Measurements from ENCODE around the gene GBF1. TPM values are rescaled to one million over a fixed set of nuclear protein-coding genes. Genes with fewer than 3 reads are reported as not detected.

Gene GBF1
- total and polyA plus RNA-seq, 10 of the 15 experiments (the other 5 are each of a cell fraction or from before 2014, with no cell fraction given): 0.82 to 42.0 (median 21.8) TPM

- ATAC-seq (peak; percentile 80), DNase-seq (ENCODE audit: low read depth, low spot score) (peak; percentile 89), FAIRE-seq (peak; percentile 98)
- WGBS (ENCODE audit: insufficient coverage, insufficient replicate concordance, low lambda C conversion rate, missing lambda C conversion rate): under 1% methylated on average over 56 of the region's 66 CpGs
- ChIA-PET RAD21 (ENCODE audit: unreplicated experiment) (interaction anchor here (0.6 to 3.8 kb wide), 12 partner anchors 12 to 425 kb away, joined by 3 to 24 read pairs (median 6); partner anchors contain the start of genes ACTR1A and CUEDC2), POLR2A (interaction anchor here (0.6 to 4.9 kb wide), 13 partner anchors 11 to 281 kb away, joined by 3 to 35 read pairs (median 4); partner anchors contain the start of genes C10orf95, CUEDC2 and NFKB2), CTCF (interaction anchor here (0.6 to 5.6 kb wide), 14 partner anchors 9 to 190 kb away, joined by 3 to 90 read pairs (median 8); partner anchors contain the start of genes C10orf95, CUEDC2 and NFKB2), SMC1A (ENCODE audit: uncharacterized antibody, unreplicated experiment) (interaction anchor here (0.7 to 4.2 kb wide), 12 partner anchors 9 to 221 kb away, joined by 3 to 42 read pairs (median 4); partner anchors contain the start of genes CUEDC2 and NFKB2)
- peaks cover 18% of the 10 kb centered on the region for H3K4me1 ChIP-seq (ENCODE audit: control insufficient read depth, insufficient read depth, low read length)
- in situ Hi-C loops (cut with MboI) (no loop called here), intact Hi-C loops (cut with micrococcal nuclease; ENCODE audit: unreplicated experiment) (loop anchor here (1.0 kb wide), 2 partner anchors 11 to 27 kb away; partner anchors contain the start of gene CUEDC2)
- no TSS peak for BruUV-seq (replicated peaks)
- peaks cover 0 to 5% of the 10 kb centered on the region in 2 experiments; a peak in 2 of 4 replicates for H3K36me3 ChIP-seq (ENCODE audit: control insufficient read depth in 2 of 2, insufficient read depth in 2 of 2, low read length in 1 of 2)
- H3K9me3 ChIP-seq (replicated peaks; ENCODE audit: control insufficient read depth, insufficient read depth, low read length): no peaks in the 10 kb centered on the region
- peak within 1 kb of the TSS; percentile 85 for H3K27ac ChIP-seq (ENCODE audit: control insufficient read depth, insufficient read depth)
- H3K9ac ChIP-seq (ENCODE audit: control insufficient read depth, insufficient read depth, low read length): peak within 1 kb of the TSS; percentile 78
- peak within 1 kb of the TSS; percentile 100 for H2AFZ ChIP-seq (ENCODE audit: control insufficient read depth, low read depth, low read length)
- peaks cover 2% of the 10 kb centered on the region; the same call in 1 of the 2 replicates for H4K20me1 ChIP-seq (ENCODE audit: control insufficient read depth, insufficient read depth)
- no peaks in the 10 kb centered on the region; a peak in 1 of 4 replicates for H3K27me3 ChIP-seq (replicated peaks in 1 of 2; ENCODE audit: control insufficient read depth in 2 of 2, insufficient read depth in 2 of 2, low read length in 1 of 2)
- H3K4me3 ChIP-seq: peak within 1 kb of the TSS; percentile 98
- H3K4me2 ChIP-seq (ENCODE audit: control insufficient read depth, insufficient read depth): peak within 1 kb of the TSS; percentile 95
- peaks cover 7% of the 10 kb centered on the region for H3K79me2 ChIP-seq (ENCODE audit: control insufficient read depth, insufficient read depth, low read length)
- TF ChIP-seq MEF2B (IDR thresholded peaks at IDR 0.05; ENCODE audit: partially characterized antibody, poor library complexity, severe bottlenecking): peak; percentile 36
- TF ChIP-seq ATF7 (IDR thresholded peaks at IDR 0.05; ENCODE audit: low read depth): peak; percentile 55; the same call in 1 of the 2 replicates
- TF ChIP-seq ZSCAN29 (IDR thresholded peaks at IDR 0.05): peak; percentile 77; the same call in 1 of the 2 replicates
- no peak for TF ChIP-seq CTCF (IDR thresholded peaks at IDR 0.05 in 2 of 3, conservative IDR thresholded peaks at IDR 0.05 in 1 of 3; ENCODE audit: control insufficient read depth in 2 of 3, extremely low read depth in 1 of 3, insufficient read depth in 1 of 3, low read depth in 3 of 3, low read length in 3 of 3)
- peak; percentile 100 for TF ChIP-seq MLLT1 (IDR thresholded peaks at IDR 0.05)
- peak; percentile 87 for TF ChIP-seq HDGF (IDR thresholded peaks at IDR 0.05)
- TF ChIP-seq NR2C2 (IDR thresholded peaks at IDR 0.05; ENCODE audit: borderline replicate concordance, control insufficient read depth, insufficient read length, low read depth): peak; percentile 92
- peak; percentile 85; the same call in 1 of the 2 replicates for TF ChIP-seq RB1 (IDR thresholded peaks at IDR 0.05; ENCODE audit: borderline replicate concordance)
- peak; percentile 39 to 44; a peak in 1 of 4 replicates for TF ChIP-seq BHLHE40 (IDR thresholded peaks at IDR 0.05; ENCODE audit: borderline replicate concordance in 1 of 2, low read depth in 2 of 2, low read length in 1 of 2)
- no peak for TF ChIP-seq PBX3 (IDR thresholded peaks at IDR 0.05; ENCODE audit: insufficient replicate concordance, low read depth, low read length)
- TF ChIP-seq POLR2AphosphoS2 (IDR thresholded peaks at IDR 0.05; ENCODE audit: low read depth, low read length): peak; percentile 82
- peak; percentile 62 for TF ChIP-seq KLF5 (IDR thresholded peaks at IDR 0.05; ENCODE audit: partially characterized antibody)
- TF ChIP-seq CREM (IDR thresholded peaks at IDR 0.05; ENCODE audit: low read depth): peak; percentile 70
- no peak for TF ChIP-seq EZH2 (IDR thresholded peaks at IDR 0.05; ENCODE audit: borderline replicate concordance, control insufficient read depth, low read depth, low read length)
- TF ChIP-seq CBFB (IDR thresholded peaks at IDR 0.05; ENCODE audit: low read depth): peak; percentile 35
- TF ChIP-seq ZNF274 (IDR thresholded peaks at IDR 0.05; ENCODE audit: insufficient read depth, insufficient read length): no peak
- no peak for TF ChIP-seq IRF4 (IDR thresholded peaks at IDR 0.05; ENCODE audit: low read depth, low read length)
- peak; percentile 76 for TF ChIP-seq MXI1 (IDR thresholded peaks at IDR 0.05; ENCODE audit: low read depth, low read length)
Observed at GRCh38 chr10:102420714-102421506, 175.6 kb downstream of the GBF1 start, which contains the start of gene FBXL15. FBXL15 (plus strand) TSS chr10:102420836; CDS start chr10:102421130, 294 bp downstream.

All from GM12878 (cell line).